GM21515 (cell line): ENCODE measurements around the gene DOCK6.

Experiments
- ATAC-seq: cut with Tn5 transposase; IDR thresholded peaks from one replicate; pipeline ENCODE4 v1.9.1; 2021; ENCODE audit not compliant: unreplicated experiment

DOCK6 gene

DNA sequence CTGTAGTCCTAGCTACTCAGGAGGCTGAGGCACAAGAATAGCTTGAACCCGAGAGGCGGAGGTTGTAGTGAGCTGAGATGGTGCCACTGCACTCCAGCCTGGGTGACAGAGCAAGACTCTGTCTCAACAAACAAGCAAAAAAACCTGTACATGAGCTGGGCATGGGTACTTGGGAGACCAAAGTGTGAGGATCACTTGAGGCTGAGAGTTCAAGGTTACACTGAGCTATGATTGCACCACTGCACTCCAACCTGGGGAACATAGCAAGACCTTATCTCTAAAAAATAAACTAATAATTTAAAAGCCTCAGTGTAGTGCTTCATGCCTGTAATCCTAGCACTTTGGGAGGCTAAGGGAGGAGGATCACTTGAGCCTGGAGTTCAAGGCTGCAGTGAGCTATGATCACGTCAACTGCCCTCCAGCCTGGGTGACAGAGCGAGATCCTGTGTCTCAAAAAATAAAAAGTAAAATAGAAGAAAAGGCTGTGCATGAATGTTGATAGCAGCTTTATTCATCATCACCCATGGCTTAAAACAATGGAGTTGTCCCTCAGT, 12.3 kb upstream of the DOCK6 start:
- ATAC-seq, result no peak

DNA sequence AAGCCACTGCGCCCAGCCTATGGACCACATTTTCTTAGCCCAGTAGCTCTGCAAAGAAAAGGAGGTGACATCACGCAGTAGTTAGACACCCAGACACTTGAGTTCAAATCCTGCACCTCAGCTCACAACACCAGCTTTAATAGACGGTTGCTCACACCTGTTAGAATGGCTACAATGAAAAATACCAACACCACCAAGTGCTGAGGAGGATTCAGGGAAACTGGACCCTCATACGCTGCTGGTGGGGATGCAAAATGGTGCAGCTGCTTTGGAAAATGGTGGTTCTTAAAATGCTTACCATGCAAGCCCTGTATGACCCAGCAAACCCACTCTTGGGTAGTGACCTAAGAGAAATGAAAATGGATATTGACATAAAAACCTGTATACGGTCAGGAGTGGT, 11.7 kb upstream of the DOCK6 start:
- ATAC-seq, result no peak

DNA sequence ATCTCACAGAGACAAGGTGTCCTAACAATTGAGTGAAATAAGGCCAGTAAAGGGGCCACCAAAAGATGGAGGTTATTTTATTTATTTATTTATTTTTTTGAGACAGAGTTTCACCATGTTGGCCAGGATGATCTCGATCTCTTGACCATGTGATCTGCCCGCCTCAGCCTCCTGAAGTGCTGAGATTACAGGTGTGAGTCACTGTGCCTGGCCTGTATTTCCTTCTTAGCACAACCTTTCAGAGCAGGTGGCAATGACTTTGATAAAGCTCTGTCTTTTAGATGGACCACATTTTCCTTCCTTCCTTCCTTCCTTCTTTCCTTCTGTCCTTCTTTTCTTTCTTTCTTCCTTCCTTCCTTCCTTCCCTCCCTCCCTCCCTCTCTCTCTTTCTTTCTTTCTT, 11.0 kb upstream of the DOCK6 start:
- ATAC-seq, result no peak

DNA sequence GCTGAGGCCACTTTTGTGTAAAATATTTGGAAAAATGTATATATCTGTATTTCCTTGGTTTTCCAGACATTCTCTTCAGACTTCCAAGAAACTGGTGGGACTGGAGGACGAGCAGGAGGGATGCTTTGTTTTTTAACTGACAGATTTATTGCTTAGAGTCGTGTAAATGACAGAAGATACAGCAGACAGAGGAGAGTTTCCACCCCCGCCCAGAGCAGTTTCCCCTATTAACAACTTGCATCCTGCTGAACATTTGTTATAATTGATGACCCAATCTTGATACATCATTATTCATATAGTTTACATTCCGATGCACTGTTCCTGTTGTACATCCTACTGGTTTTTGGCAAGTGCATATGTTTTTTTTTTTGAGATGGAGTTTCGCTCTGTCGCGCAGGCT, 7.1 kb upstream of the DOCK6 start:
- ATAC-seq, result no peak

DNA sequence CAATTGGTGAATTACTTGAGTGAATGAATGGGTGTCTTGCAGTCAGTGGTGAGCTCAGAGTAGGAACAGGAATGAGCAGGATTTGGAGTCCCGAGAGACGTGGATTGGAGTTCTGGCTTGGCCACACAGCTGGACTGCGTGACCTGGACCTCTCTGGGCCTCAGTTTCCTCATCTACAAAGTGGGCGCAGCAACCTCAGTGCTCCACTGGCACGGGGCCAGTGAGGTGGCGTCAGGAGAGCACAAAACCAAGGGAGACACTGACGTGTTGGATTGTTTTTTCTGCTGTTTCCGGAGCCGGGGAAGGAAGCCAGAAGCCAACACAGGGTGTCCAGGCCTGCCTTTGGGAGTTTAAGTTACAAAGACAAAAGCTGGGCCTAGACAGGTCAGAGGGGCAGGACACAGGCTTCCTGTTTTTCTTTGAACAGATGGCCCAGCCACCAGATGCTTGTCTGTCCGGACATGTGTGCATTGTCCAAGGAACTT, 6.5 kb upstream of the DOCK6 start:
- no peak for ATAC-seq

DNA sequence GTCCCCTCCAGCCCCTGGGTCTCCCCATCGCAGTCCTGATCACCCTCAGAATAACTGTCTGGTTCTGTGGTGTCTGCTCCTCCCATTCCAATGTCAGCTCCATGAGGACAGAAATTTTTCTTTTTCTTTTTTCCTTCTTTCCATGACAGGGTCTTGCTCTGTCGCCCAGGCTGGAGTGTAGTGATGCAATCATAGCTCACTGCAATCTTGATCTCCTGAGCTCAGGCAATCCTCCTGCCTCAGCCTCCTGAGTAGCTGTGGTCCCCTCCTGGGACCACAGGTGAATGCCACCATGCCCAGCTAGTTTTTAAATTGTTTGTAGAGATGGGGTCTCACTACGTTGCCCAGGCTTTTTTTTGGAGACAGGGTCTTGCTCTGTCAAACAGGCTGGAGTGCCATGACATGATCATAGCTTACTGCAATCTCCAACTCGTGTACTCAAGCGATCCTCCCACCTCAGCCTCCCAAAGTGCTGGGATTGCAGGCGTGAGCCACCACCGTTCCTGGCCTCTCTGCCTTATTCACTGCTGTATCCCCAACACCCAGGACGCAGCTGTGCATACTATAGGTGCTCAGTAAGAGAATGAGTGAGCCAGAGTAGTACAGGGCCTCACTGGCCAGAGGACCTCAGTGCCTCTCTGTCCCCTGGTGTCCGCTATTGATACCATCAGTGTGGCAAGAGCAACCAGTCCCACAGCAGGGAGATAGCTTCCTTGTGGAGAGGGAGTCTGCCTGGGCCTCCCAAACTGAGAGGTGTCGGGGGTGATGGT, 5.2 kb upstream of the DOCK6 start:
- ATAC-seq, result no peak

DNA sequence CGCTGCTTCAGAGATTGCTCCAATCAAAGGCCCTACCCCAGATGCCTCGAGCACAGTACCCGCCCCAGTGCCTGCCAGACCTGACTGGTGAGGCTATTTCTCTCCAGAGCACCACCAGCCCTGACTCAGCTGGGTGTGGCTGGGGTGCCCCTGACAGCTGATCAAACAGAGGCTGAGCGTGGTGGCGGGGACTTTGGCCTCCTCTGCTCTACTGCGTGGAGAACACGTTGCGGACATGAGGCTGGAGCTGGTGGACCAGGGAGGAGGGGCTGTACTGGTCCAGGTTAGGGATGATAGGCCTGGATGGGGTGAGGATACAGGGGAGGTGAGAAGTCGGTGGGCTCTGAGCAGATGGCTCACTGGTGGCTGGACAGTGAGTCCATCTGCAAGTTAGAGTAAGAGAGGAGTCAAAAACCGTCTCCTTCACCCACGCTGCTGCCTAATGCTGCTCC, 3.5 kb upstream of the DOCK6 start:
- ATAC-seq, result no peak

DNA sequence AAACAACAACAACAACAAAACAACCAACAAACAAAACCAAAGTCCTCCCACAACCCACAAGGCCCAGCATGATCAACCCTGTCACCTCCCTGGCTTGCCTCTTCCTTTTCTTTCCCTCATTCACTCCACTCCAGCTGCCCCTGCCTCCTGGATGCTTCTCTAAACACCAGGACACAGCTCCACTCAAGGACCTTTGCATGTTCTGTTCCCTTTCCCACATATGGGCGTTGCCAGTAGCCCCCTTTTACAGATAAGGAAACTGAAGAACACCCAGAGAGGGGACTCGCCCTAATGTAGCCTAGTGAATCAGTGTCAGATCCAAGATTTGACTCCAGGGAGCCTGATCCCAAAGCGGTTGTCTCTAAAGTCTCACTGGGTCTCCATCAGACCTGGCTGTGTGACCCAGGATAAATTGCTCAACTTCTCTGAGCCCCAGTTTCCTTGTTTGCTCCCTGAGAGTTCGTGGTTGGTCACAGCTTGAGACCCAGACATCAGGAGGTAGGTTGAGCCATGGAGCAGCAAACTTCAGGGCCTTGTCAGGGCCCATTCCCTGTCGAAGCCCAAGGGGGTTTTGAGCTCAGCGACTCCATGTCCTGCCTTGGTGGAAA, 3.0 kb upstream of the DOCK6 start:
- ATAC-seq, result no peak

DNA sequence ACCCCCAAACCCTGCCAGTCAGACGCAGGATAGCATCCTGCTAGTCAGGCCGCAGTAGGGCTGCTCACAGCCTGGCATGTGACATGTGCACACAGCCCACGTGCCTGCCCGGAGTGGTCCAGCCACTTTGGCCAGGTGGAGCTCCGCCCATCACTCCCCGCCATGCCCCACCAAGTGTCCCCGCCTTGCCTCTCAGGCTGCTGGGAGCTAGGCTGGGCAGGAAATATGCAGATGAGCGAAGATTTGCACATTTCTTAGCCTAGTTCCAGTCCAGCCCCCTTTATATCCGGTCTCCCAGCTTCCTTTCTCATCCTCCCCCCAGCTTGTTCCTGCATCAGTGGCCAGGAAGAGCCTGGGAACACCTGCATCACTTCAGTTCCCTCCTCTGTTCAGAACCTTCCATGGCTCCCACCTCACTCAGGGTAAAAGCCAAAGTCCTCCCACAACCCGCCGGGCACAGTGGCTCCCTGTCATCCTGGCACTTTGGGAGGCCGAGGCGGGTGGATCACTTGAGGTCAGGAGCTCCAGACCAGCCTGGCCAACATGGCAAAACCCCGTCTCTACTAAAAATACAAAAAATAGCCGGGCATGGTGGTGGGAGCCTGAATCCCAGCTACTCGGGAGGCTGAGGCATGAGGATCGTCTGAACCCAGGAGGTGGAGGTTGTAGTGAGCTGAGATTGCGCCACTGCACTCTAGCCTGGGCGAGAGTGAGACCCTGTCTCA, 2.3 kb upstream of the DOCK6 start:
- no peak for ATAC-seq

DNA sequence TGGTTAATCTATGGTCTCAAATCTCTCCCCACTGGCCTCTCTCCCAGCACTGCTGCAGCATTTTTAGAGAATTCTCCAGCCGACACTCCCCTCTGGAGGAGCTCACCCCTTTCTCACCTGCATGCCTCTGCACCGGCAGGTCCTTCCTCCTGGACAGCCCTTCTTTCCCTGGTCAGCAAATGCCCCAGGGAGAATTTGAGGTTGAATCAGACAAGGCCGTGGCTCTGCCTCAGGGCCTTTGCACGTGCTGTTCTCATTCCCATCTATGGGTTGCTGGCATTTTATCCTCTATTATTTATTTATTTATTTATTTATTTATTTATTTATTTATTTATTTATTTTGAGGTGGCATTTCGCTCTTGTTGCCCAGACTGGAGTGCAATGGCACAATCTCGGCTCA, 1.4 kb upstream of the DOCK6 start:
- ATAC-seq, result no peak

DNA sequence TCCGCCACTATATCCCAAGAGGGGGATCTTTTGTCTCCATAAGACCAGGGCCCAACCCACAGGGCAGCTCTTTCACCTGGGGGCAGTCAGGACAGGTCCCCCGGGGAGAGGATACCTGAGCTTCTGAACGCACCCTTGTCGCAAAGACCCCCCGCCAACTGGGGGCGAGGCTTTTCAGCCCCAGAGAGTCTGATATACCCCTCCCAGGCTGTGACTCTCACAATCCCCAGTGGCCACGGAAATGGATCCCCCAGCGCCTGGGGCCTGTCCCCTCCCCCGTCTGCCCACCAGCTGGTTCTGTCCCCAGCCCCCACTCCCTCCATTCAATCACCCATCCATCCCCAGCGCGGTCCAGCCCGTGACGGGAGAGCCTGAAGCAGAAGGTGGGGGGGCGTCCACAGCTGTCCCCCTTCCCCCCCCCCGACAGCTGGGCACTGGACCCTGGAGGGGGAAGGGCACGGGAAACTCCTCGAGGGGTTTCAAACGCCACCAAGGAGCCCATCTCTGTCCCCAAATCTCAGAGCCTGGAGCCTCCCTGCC, 823 bp downstream of the DOCK6 start:
- ATAC-seq, result no peak

DNA sequence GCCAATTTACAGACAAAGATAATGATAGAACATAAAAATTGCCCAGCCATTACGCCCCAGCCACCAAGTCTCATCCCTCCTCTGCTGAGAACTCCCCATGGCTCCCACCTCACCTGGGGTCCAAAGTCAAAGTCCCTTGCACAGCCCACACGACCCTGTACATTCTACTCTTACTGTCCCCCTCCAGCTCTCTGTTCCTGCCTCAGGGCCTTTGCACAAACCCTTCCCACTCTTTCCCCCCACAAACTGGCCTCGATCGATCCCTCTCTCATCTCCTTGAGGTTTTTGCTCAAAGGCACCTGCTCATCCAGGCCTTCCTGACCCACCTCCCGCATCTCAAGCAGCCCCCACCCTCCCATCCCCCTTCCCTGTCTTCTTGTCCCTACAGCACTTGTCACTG, 1.3 kb downstream of the DOCK6 start:
- ATAC-seq, result no peak

DNA sequence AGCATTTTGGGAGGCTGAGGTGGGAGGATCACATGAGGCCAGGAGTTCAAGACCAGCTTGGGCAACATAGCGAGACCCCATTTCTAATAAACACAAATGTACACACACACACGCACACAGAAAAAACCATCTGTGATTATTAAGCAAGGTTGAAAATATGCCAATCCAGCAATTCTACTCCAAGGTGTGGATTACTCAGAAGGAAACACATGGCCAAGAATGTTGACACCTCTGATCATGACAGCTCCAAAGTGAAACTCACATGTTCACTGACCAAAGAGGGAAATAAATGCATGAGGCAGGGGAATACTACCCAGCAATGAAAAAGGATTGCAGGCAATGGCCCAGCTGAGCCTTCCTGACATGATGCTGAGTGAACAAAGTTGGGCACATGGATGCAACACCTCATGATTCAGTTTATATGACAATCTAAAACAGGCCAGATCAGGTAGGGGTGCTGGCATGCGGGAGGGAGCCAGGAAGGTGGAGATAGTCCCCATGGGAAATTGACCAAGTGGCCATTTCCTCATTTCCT, 4.4 kb downstream of the DOCK6 start:
- ATAC-seq, result no peak

DNA sequence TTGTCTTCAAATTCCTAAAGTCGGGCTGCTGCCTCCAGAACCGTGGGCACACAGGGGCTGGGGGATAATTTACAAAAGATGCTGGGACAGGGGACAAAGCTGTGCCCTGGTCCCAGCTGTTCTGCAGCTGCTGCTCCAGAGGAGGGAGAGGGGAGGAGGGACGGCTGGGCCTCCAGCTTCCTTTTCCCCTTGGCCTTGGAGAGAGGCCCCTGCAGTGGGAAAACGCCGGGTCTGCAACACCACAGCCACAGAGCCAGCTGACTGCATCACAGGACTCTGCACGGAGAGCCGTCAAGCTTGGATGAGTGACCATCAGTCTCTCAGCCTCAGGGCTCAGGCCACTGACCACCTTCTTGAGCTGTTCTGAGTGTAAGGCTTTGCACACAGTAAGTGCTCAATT, 6.1 kb downstream of the DOCK6 start:
- no peak for ATAC-seq

DNA sequence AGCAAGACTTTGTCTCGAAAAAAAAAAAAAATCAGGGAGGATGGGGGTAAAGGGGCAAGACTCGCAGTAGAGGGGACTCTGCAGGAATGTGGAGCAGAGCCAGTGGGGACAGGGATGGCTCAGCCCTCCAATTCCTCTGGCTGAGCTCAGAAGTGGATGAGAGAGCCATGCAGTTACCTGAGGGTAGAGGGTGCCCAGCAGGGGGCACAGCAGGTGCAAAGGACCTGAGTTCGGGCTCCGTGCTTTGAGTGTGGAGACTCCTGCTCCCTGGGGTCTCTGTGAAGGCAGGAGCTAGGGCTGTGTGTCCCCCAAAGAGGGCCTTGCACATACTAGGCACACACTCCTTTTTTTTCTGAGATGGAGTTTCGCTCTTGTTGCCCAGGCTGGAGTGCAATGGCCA, 7.7 kb downstream of the DOCK6 start:
- no peak for ATAC-seq

DNA sequence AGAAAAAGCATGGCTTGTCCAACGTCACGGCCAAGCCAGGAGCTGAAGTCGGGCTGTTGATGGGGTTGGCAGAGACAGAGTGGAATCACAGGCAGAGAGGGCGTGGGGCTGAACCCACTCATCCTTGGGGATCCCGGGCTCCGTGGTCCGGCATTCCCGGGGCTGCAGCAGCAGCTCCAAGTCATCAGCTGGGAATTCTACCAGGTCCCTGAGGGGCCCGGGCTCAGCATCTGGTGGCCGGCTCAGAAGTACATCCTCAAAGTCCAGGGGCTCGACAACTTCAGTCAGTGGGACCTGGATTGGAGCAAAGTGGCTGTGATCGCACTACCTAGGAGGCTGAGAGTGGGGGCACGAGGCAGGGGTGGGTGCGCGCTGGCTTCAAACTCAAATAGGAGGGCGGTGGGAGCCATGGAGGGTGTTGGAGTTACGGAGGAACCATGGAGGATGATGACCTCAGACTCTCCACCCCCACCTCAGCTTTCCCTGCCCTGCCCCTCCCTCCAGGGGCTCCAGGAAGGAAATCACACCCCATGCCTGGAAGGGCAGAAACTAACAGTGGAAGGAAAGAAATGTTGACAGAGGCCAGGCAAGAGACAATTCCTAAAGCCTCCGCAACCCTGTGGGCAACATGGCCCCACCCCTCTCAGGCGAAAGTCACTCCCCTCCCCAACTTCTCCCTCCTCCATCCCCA, 9.5 kb downstream of the DOCK6 start:
- no peak for ATAC-seq

DNA sequence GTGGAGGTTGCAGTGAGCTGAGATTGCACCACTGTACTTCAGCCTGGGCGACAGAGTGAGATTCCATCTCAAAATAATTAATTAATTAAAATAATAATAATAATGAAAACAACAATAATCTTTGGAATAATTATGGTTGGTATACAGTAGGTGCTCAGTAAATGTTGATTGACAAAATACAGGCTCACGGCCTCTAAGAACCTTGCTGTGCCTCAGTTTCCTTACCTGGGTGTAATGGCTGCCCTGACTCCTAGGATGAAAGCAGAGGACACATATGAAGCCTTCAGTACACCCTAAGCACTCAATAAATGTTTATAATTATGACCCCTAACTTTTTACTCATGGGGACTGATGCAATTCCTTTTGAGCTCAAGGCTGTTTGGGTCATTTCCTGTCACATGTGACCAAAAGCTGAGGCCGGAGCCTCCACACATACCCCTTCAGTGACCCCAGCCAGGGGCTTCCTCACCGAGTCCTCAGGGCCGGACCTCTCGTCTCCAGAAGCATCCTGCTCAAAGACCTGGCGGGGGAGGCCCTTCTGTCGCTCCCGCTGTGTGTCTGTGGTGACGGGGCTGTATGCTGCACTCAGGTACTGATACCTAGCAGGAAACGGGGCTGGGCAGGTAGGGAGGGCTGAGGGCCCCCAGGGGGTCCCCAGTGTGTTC, 10.5 kb downstream of the DOCK6 start:
- no peak for ATAC-seq

DNA sequence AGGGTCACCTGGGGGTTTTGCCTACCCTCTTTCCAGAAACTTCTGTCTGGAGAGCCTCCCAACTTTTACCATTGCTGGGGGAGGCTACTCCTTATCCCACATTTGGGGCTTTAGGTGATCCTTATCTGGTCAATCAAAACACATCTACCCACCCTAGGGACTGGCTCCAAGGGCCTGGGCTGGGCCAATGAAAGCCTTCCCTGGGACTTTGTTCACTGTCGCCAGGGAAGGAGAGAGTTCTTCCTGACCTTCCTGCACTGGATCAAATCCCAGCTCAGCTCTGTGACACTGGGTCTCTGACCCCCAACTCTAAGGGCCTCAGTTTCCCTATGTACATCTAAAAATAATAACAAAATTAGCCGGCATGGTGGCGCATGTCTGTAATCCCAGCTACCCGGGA, 11.1 kb downstream of the DOCK6 start:
- ATAC-seq, result no peak

DNA sequence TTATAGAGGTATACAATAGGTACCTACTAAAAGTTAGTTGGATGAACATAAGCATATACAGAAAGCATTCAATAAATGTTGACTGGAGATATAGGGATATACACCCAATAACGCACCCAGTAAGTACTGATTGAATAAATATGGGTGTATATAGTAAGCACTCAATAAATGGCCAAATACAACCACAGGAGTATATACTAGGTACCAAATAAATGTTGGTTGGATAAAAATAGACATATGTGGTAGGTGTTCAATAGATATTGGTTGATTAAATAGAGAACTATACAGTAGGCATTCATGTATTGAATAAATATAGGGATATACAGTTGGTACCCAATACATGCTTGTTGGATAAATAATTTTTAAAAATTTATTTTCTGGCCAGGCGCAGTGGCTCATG, 13.5 kb downstream of the DOCK6 start:
- ATAC-seq, result no peak

DNA sequence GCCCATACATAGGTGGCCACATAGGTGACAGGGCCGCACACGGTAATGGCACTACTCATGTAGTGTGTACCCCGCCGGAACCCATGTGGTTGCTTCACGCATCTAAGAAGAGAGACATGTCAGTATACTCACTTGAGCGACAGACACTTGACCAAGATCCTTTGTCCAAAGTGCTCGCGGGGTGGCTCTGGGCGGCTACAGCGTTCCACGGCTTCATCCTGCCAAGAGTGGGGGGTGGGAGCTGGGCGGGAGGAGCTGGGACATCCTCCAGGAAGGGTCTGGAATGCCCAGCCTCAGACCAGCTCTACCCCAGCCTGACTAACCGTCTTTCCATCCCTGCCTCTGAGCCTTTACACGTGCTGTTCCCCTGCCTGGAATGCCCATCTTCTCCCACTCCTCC, 14.4 kb downstream of the DOCK6 start:
- no peak for ATAC-seq
